Caco-2 (cell line): ENCODE data around the gene ZDHHC12. TPM values are rescaled to one million over a fixed set of nuclear protein-coding genes. Genes with fewer than 3 reads are reported as not detected.

Source experiments
- BruUV-seq: library from RNA; stranded (reverse); fragments of 400-500 nt; replicated peaks from 2 replicates; lab custom pipeline; 2021; lab: Mats Ljungman, UMichigan
- CTCF ChIA-PET: fragments of 300-600 bp; sonication (Branson Sonifier 250); formaldehyde crosslinking; loops from one replicate; lab custom pipeline; 2022; ENCODE audit warnings: antibody characterized with exemption; lab: Charles Lee
- POLR2A ChIA-PET: fragments of 300-600 bp; sonication (Branson Sonifier 250); formaldehyde crosslinking; loops from one replicate; lab custom pipeline; 2022; ENCODE audit warnings: antibody characterized with exemption; lab: Charles Lee
- DNase-seq, 2 experiments: peaks; one replicate each; pipeline versions ENCODE4 v3.0.0 to v3.0.0-alpha.2; 2020 to 2022
- H3K27me3 ChIP-seq: replicated peaks from 2 replicates; pipeline ENCODE4 v1.6.0; 2011; ENCODE audit warnings: low read length; ENCODE audit not compliant: control insufficient read depth, insufficient read depth
- H3K36me3 ChIP-seq: 2 replicates; pipeline ENCODE4 v1.5.1; 2011; ENCODE audit warnings: low read length; ENCODE audit not compliant: control insufficient read depth, insufficient read depth
- H3K4me1 ChIP-seq: fragments of 250-450 bp; sonication (Bioruptor Pico); 2 replicates; pipeline ENCODE4 v1.5.1; 2020; ENCODE audit warnings: mild to moderate bottlenecking
- H3K4me3 ChIP-seq: 2 replicates; pipeline ENCODE4 v1.5.1; 2011; ENCODE audit warnings: low read depth, mild to moderate bottlenecking, control low read depth, low read length
- H3K9me3 ChIP-seq: fragments of 250-450 bp; sonication (Bioruptor Pico); 2 replicates; pipeline ENCODE4 v1.5.1; 2020; ENCODE audit warnings: mild to moderate bottlenecking, moderate library complexity
- H3K27ac Mint-ChIP-seq: one replicate; pipeline ENCODE4 v1.8.0; 2022; ENCODE audit warnings: mixed read lengths; ENCODE audit not compliant: unreplicated experiment
- H3K27me3 Mint-ChIP-seq: one replicate; pipeline ENCODE4 v1.8.0; 2022; ENCODE audit warnings: mixed read lengths; ENCODE audit not compliant: insufficient read depth, unreplicated experiment
- H3K36me3 Mint-ChIP-seq: one replicate; pipeline ENCODE4 v1.8.0; 2022; ENCODE audit warnings: mild to moderate bottlenecking, mixed read lengths; ENCODE audit not compliant: insufficient read depth, unreplicated experiment
- H3K4me1 Mint-ChIP-seq: one replicate; pipeline ENCODE4 v1.8.0; 2022; ENCODE audit warnings: low read depth, mixed read lengths; ENCODE audit not compliant: unreplicated experiment
- H3K4me3 Mint-ChIP-seq: one replicate; pipeline ENCODE4 v1.8.0; 2022; ENCODE audit warnings: mild to moderate bottlenecking, moderate library complexity, mixed read lengths; ENCODE audit not compliant: unreplicated experiment
- H3K9me3 Mint-ChIP-seq: one replicate; pipeline ENCODE4 v1.8.0; 2022; ENCODE audit warnings: mixed read lengths; ENCODE audit not compliant: unreplicated experiment
- intact Hi-C: fragments of 100-400 bp; cut with micrococcal nuclease; formaldehyde crosslinking; loops from one replicate; pipeline ENCODE4 v1.10.0; 2022; ENCODE audit not compliant: unreplicated experiment
- total RNA-seq: library from RNA; stranded (reverse); gene quantifications from 2 replicates; pipeline ENCODE4 v1.2.3, GENCODE V29; 2022
- TF ChIP-seq, protein P1 (sequence below), 2 experiments: fragments of 200-600 bp in 1 of 2; IDR thresholded peaks; 1 replicate in 1 of 2; 2 replicates in 1 of 2; pipeline versions ENCODE4 v1.5.1 to v1.8.0; 2011 to 2022; ENCODE audit warnings: antibody characterized with exemption in 1 of 2, control low read depth in 1 of 2, inconsistent platforms in 1 of 2, low read depth in 1 of 2, low read length in 1 of 2, mild to moderate bottlenecking in 1 of 2, moderate library complexity in 1 of 2; ENCODE audit not compliant: insufficient read depth in 1 of 2, severe bottlenecking in 1 of 2, unreplicated experiment in 1 of 2

Gene ZDHHC12
- total RNA-seq, 1 experiment from 2014 or later = 73.7 TPM

DNA sequence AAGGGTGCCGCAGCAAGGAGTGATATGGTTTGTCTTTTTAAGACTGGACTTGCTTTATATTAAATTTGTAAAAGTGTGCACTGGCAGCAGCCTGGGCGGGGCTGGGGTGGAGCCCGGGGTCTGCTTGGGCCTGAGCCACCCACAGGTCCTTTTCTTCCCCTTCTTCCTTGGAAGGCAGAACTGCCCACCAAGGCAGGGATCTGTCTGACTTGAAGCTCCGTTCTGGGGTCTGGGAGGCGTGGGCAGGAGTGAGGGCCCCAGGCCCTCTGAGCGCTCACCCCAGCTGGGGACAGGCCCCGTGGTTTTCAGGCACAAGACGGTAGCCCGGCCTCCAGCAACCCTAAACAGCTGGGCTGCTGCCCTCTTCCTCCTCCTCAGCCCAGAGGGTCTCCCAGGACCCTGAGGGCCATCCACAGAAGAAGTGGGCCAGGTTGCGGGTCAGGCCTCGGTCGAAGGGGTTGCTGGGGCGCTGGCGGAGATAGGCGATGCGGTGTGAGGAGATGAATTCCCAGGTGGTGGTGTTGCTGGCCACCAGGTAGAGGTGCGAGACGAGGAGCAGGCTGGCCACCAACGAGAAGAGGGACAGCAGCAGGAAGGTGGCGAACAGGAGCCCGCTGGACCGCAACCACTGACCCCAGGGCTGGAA, 3.0 kb downstream of the ZDHHC12 start:
- Mint-ChIP-seq H3K27me3 (no peaks in the 10 kb centered on the region), H3K27ac (no peak overlapping the region), H3K36me3 (peaks cover 34% of the 10 kb centered on the region), H3K4me3 (no peak overlapping the region), H3K4me1 (peaks cover 21% of the 10 kb centered on the region), H3K9me3 (no peaks in the 10 kb centered on the region)
- no peaks in the 10 kb centered on the region for H3K9me3 ChIP-seq
- BruUV-seq = TSS peak; percentile 62
- H3K4me3 ChIP-seq = no peak overlapping the region
- no peaks in the 10 kb centered on the region for H3K36me3 ChIP-seq
- H3K4me1 ChIP-seq = peaks cover 8% of the 10 kb centered on the region; the same call in 1 of the 2 replicates
- ChIA-PET CTCF (no interaction called here), POLR2A (no interaction called here)
- no peak for DNase-seq
- TF ChIP-seq, protein P1, sequence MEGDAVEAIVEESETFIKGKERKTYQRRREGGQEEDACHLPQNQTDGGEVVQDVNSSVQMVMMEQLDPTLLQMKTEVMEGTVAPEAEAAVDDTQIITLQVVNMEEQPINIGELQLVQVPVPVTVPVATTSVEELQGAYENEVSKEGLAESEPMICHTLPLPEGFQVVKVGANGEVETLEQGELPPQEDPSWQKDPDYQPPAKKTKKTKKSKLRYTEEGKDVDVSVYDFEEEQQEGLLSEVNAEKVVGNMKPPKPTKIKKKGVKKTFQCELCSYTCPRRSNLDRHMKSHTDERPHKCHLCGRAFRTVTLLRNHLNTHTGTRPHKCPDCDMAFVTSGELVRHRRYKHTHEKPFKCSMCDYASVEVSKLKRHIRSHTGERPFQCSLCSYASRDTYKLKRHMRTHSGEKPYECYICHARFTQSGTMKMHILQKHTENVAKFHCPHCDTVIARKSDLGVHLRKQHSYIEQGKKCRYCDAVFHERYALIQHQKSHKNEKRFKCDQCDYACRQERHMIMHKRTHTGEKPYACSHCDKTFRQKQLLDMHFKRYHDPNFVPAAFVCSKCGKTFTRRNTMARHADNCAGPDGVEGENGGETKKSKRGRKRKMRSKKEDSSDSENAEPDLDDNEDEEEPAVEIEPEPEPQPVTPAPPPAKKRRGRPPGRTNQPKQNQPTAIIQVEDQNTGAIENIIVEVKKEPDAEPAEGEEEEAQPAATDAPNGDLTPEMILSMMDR (IDR thresholded peaks at IDR 0.05; ENCODE audit: insufficient read depth in 1 of 2, low read depth in 1 of 2, low read length in 1 of 2, severe bottlenecking in 1 of 2, unreplicated experiment in 1 of 2) = no peak
- no peaks in the 10 kb centered on the region for H3K27me3 ChIP-seq
- intact Hi-C loops = no loop called here

DNA sequence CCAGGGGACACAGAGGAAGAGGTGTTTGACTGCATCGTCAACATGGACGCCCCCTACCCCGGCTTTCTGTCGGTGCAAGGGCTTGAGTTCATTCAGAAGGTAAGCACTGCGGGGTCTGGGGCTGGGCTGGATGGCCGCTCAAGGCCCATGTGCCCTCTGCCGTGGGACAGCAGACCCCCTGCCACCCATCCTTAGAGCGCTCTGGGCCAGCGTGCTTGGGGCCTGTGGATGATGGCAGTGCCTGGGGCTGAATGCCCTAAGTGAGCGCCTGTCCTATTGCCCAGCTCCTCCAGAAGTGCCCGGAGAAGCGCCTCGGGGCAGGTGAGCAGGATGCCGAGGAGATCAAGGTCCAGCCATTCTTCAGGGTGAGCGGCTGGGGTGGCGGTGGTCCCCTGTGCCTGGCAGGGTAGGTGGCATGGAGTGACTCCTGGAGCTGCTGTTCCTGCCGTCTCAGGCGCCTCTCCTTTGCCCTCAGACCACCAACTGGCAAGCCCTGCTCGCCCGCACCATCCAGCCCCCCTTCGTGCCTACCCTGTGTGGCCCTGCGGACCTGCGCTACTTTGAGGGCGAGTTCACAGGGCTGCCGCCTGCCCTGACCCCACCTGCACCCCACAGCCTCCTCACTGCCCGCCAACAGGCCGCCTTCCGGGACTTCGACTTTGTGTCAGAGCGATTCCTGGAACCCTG, 3.9 kb downstream of the ZDHHC12 start:
- no peak for DNase-seq
- H3K27me3 Mint-ChIP-seq = no peaks in the 10 kb centered on the region
- CTCF ChIA-PET = no interaction called here
- peaks cover 32% of the 10 kb centered on the region for H3K36me3 Mint-ChIP-seq
- H3K9me3 ChIP-seq = no peaks in the 10 kb centered on the region
- no peaks in the 10 kb centered on the region for H3K9me3 Mint-ChIP-seq
- peaks cover 8% of the 10 kb centered on the region; the same call in 1 of the 2 replicates for H3K4me1 ChIP-seq
- H3K27ac Mint-ChIP-seq = no peak overlapping the region
- TF ChIP-seq, protein P1 (IDR thresholded peaks at IDR 0.05; ENCODE audit: insufficient read depth in 1 of 2, low read depth in 1 of 2, low read length in 1 of 2, severe bottlenecking in 1 of 2, unreplicated experiment in 1 of 2) = no peak
- peaks cover 19% of the 10 kb centered on the region for H3K4me1 Mint-ChIP-seq
- intact Hi-C loops = no loop called here
- H3K4me3 ChIP-seq = no peak overlapping the region
- POLR2A ChIA-PET = no interaction called here
- no peaks in the 10 kb centered on the region for H3K27me3 ChIP-seq
- no peaks in the 10 kb centered on the region for H3K36me3 ChIP-seq
- no peak overlapping the region for H3K4me3 Mint-ChIP-seq
- BruUV-seq = no TSS peak

DNA sequence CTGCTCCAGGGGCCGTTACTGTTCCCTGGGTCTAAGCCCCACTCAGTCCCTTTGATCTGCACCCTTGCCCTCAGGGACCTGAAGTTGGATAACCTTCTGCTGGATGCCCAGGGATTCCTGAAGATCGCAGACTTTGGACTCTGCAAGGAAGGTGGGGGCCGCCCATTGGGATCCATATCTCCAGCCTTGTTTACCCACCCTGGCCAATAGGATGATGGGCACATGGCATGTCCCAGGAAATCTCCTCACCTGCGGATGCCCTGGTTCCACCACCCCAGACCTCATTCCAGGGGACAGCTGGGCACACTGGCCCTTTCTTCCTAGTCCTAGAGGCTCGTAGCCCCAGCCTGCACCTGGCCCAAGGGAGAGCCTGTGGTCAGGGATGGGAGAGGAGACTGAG, 5.5 kb downstream of the ZDHHC12 start:
- no TSS peak for BruUV-seq
- H3K4me1 Mint-ChIP-seq = peaks cover 14% of the 10 kb centered on the region
- H3K4me3 Mint-ChIP-seq = no peak overlapping the region
- no peaks in the 10 kb centered on the region for H3K27me3 Mint-ChIP-seq
- ChIA-PET POLR2A (no interaction called here), CTCF (interaction anchor here (0.6 kb wide), 2 partner anchors 53 to 538 kb away, joined by 5 read pairs; partner anchors contain the start of gene ZER1)
- Histone ChIP-seq H3K9me3 (no peaks in the 10 kb centered on the region), H3K4me1 (peaks cover 8% of the 10 kb centered on the region; the same call in 1 of the 2 replicates), H3K4me3 (no peak overlapping the region), H3K36me3 (no peaks in the 10 kb centered on the region), H3K27me3 (no peaks in the 10 kb centered on the region)
- intact Hi-C loops = no loop called here
- no peak overlapping the region for H3K27ac Mint-ChIP-seq
- DNase-seq = peak; percentile 69 to 78
- TF ChIP-seq, protein P1 (IDR thresholded peaks at IDR 0.05; ENCODE audit: insufficient read depth in 1 of 2, low read depth in 1 of 2, low read length in 1 of 2, severe bottlenecking in 1 of 2, unreplicated experiment in 1 of 2) = no peak
- no peaks in the 10 kb centered on the region for H3K9me3 Mint-ChIP-seq
- peaks cover 19% of the 10 kb centered on the region for H3K36me3 Mint-ChIP-seq
